ENCODE measurements around the gene BCAS4.
A peak's percentile ranks its signal among the peaks of the same experiment; 100 is the strongest.
"Not testable (repeated sequence)": the region's sequence is repeated elsewhere in the genome, so short reads cannot be mapped to it uniquely, and the experiment has no call there.

The BCAS4 gene

GRCh38 chr20:50790651-50791277 is 4.1 kb upstream of the BCAS4 start:
- Histone ChIP-seq H3K36me3 (ENCODE audit: control insufficient read depth, low read length) (peaks cover 9% of the 10 kb centered on the region), H3K4me1 (ENCODE audit: control insufficient read depth, low read length) (peaks cover 47% of the 10 kb centered on the region), H3K79me2 (ENCODE audit: control insufficient read depth, low read length) (peaks cover 10% of the 10 kb centered on the region), H3K9me2 (replicated peaks; ENCODE audit: control insufficient read depth, low read length) (no peaks in the 10 kb centered on the region), H3F3A (ENCODE audit: control insufficient read depth, insufficient read depth) (peaks cover 20% of the 10 kb centered on the region), H3K9me3 (ENCODE audit: control insufficient read depth, insufficient read depth, low read length) (no peaks in the 10 kb centered on the region), H4K20me1 (ENCODE audit: control insufficient read depth, insufficient read depth, low read depth, low read length) (no peaks in the 10 kb centered on the region), H3K27me3 (ENCODE audit: control insufficient read depth, low read length) (no peaks in the 10 kb centered on the region), H3K4me3 (ENCODE audit: low read length) (peak overlapping the region; percentile 36), H3K4me2 (ENCODE audit: low read length) (peak overlapping the region; percentile 59), H3K27ac (ENCODE audit: low read depth, low read length) (peak overlapping the region; percentile 33)
- TF ChIP-seq CTCF (IDR thresholded peaks at IDR 0.05; ENCODE audit: low read depth, low read length, poor library complexity, severe bottlenecking) (peak; percentile 77), EZH2phosphoT487 (IDR thresholded peaks at IDR 0.05; ENCODE audit: borderline replicate concordance, low read length) (no peak)

- peaks cover 27% of the 10 kb centered on the region for H3K36me3 ChIP-seq (ENCODE audit: control insufficient read depth, low read length)
- TF ChIP-seq EZH2phosphoT487 (IDR thresholded peaks at IDR 0.05; ENCODE audit: borderline replicate concordance, low read length) (no peak), CTCF (IDR thresholded peaks at IDR 0.05; ENCODE audit: low read depth, low read length, poor library complexity, severe bottlenecking) (no peak)
- no peaks in the 10 kb centered on the region for H3K27me3 ChIP-seq (ENCODE audit: control insufficient read depth, low read length)
- H3K27ac ChIP-seq (ENCODE audit: low read depth, low read length): peak overlapping the region; percentile 92; the same call in 1 of the 2 replicates
- H3F3A ChIP-seq (ENCODE audit: control insufficient read depth, insufficient read depth): peaks cover 21% of the 10 kb centered on the region
- no peak overlapping the region for H3K4me3 ChIP-seq (ENCODE audit: low read length)
- no peak overlapping the region for H3K4me2 ChIP-seq (ENCODE audit: low read length)
- peaks cover 55% of the 10 kb centered on the region for H3K4me1 ChIP-seq (ENCODE audit: control insufficient read depth, low read length)
- no peaks in the 10 kb centered on the region for H3K9me2 ChIP-seq (replicated peaks; ENCODE audit: control insufficient read depth, low read length)
- H3K79me2 ChIP-seq (ENCODE audit: control insufficient read depth, low read length): peaks cover 30% of the 10 kb centered on the region
- H3K9me3 ChIP-seq (ENCODE audit: control insufficient read depth, insufficient read depth, low read length): no peaks in the 10 kb centered on the region
- no peaks in the 10 kb centered on the region for H4K20me1 ChIP-seq (ENCODE audit: control insufficient read depth, insufficient read depth, low read depth, low read length)
These were observed 1.9 kb upstream of the BCAS4 start for GRCh38 chr20:50792708-50793574.

- peaks cover 55% of the 10 kb centered on the region for H3K4me1 ChIP-seq (ENCODE audit: control insufficient read depth, low read length)
- peak; percentile 64 for TF ChIP-seq CTCF (IDR thresholded peaks at IDR 0.05; ENCODE audit: low read depth, low read length, poor library complexity, severe bottlenecking)
These were observed 1.3 kb upstream of the BCAS4 start for GRCh38 chr20:50793575-50794016.

More at GRCh38 chr20:50793575-50794016, 1.3 kb upstream of the BCAS4 start:
- Histone ChIP-seq H3F3A (ENCODE audit: control insufficient read depth, insufficient read depth) (peaks cover 25% of the 10 kb centered on the region), H3K4me2 (ENCODE audit: low read length) (peak overlapping the region; percentile 86), H3K36me3 (ENCODE audit: control insufficient read depth, low read length) (peaks cover 33% of the 10 kb centered on the region), H3K27ac (ENCODE audit: low read depth, low read length) (peak overlapping the region; percentile 92), H3K79me2 (ENCODE audit: control insufficient read depth, low read length) (peaks cover 37% of the 10 kb centered on the region)
- H3K9me3 ChIP-seq (ENCODE audit: control insufficient read depth, insufficient read depth, low read length); H3K27me3 ChIP-seq (ENCODE audit: control insufficient read depth, low read length); H3K9me2 ChIP-seq (replicated peaks; ENCODE audit: control insufficient read depth, low read length); H3K4me3 ChIP-seq (ENCODE audit: low read length); H4K20me1 ChIP-seq (ENCODE audit: control insufficient read depth, insufficient read depth, low read depth, low read length): not testable (repeated sequence)

Measured in DOHH2 (cell line).